GM18505 (cell line): Measurements from ENCODE around the gene THSD4.

Experiments used
- ATAC-seq: cut with Tn5 transposase; IDR thresholded peaks from one replicate; pipeline ENCODE4 v1.9.1; 2021; ENCODE audit not compliant: unreplicated experiment
- POLR2A ChIP-seq: IDR thresholded peaks from 4 replicates; pipeline ENCODE4 v1.6.1; 2011; ENCODE audit warnings: borderline replicate concordance; ENCODE audit not compliant: insufficient read depth, insufficient read length; ENCODE audit errors: extremely low read depth

THSD4 gene

DNA sequence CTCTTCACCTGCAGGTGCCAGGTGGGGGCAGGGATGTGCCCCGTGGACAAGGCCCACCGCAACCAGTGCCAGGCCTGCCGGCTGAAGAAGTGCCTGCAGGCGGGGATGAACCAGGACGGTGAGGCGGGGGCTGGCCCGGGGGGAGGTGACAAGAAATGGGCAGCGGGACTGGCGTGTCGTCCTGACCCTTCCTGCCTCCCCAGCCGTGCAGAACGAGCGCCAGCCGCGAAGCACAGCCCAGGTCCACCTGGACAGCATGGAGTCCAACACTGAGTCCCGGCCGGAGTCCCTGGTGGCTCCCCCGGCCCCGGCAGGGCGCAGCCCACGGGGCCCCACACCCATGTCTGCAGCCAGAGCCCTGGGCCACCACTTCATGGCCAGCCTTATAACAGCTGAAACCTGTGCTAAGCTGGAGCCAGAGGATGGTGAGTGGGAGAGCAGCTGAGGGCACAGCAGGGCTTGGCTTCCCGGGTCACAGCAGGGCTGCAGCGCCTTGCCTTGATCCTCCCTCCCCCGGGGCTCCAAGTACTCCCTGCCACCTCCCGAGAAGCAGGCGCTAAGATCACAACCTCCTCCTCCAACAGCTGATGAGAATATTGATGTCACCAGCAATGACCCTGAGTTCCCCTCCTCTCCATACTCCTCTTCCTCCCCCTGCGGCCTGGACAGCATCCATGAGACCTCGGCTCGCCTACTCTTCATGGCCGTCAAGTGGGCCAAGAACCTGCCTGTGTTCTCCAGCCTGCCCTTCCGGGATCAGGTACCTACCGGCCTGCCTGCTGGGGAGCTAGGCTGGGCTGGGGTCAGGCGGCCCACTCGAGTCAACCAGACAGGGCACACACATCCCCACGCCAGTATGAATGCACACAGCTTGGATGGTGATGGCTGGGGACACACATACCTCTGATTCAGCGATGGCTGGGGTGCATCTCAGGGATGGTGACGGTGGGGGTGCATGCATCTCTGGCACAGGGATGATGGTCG is 696.8 kb downstream of the THSD4 start:
- TF ChIP-seq POLR2A = no peak
- no peak for ATAC-seq

DNA sequence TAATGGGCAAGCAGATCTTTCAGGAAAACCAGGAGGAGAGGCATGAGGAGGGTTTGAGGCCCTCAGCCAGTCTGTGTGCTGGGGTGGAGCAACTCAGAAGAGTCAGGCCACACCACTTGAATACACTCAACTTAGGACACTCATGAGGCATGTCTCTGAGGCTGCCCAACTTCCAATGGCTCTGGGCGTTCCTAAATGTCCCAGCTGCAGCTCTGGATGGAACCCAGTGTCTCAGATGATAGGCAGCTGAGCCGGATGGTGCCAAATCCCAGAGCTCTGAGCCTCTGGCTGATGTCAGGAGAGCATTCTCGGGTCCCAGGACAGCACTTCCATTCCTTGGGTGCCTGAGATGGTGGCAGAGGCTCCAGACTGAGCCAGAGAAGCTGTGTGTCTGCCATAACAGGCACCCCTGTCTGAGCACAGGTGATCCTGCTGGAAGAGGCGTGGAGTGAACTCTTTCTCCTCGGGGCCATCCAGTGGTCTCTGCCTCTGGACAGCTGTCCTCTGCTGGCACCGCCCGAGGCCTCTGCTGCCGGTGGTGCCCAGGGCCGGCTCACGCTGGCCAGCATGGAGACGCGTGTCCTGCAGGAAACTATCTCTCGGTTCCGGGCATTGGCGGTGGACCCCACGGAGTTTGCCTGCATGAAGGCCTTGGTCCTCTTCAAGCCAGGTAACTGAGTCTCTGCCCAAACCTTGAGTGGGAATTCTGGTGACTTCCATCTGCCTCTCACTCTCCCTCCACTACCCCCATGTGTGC is 697.9 kb downstream of the THSD4 start:
- no peak for TF ChIP-seq POLR2A
- no peak for ATAC-seq

DNA sequence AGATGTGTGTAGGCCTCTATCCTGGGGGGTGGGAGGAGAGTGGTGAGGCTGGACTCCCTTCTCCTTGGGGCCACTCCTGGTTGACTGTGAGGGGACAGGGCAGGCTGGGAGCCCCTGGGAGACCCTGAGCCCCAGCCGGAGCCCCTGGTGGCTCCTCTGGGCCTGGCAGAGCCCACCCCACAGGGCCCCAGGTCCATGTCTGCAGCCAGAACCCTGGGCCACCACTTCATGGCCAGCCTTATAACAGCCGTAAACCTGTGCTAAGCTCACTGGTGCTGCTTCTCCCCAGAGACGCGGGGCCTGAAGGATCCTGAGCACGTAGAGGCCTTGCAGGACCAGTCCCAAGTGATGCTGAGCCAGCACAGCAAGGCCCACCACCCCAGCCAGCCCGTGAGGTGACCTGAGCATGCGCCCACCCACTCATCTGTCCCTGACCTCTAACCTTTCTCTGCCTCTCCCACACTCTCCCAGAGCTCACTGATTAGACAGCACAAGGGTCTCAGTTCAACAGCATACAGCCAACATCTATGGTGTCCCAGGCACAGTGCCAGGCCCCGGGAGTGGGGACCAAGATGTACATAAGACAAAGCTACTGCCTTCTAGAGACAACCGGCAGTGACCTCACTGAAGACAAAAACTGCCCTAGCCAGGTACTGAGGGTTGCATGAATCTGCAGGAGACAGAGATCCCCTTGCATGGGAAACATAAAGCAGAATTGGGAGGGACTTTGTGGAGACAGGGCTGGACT is 698.6 kb downstream of the THSD4 start:
- no peak for TF ChIP-seq POLR2A
- ATAC-seq = no peak

DNA sequence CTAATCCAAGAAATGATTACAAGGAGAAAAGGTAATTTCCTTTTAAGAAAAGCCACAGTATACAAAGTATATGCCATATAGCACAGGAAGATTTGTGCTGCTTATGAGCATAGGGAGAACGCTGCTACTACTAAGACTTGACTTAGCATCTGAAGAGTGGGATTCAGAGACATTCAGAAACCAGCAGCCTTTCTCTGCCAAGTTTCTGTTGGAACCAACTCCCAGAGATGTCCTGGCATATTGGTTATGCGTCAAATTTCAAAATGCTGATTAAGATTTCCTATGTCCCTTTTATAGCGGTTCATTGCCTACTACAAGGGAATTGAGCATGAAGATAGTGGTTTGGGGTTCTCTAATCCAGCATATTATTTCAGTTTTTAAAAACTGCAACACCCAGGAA is 700.0 kb downstream of the THSD4 start:
- no peak for ATAC-seq
- no peak for TF ChIP-seq POLR2A

DNA sequence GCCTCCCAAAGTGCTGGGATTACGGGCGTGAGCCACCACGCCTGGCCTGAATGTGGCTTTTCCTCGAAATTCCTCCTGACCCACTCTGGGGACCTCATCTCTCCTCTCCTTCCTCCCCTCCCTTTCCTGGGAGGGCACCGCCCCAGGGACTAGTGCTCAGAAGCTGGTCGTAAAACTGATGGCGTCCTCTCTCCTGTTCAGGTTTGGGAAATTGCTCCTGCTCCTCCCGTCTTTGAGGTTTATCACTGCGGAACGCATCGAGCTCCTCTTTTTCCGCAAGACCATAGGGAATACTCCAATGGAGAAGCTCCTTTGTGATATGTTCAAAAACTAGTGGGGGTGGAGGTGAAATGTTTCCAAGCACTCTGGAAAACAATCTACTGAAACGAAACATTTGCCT is 702.1 kb downstream of the THSD4 start:
- no peak for TF ChIP-seq POLR2A
- no peak for ATAC-seq

DNA sequence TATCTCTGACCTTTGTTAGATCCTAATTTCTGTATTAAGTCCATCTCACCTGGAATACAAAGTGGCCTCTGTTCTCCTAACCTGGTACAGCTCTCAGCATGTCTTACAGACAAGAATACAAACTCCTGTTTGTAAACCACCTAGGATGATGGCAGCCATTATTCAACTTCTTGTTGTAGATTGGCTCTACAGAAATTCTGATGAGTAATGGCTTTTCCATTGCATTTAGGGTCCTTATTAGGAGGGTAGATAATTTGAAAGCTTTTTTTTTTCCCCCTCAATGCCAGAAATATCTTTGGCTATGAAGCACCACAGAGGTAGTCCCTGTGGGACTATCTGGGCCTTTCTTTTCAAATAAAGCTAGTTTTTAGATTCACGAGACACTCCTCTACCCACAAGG is 704.9 kb downstream of the THSD4 start:
- ATAC-seq = no peak
- no peak for TF ChIP-seq POLR2A

DNA sequence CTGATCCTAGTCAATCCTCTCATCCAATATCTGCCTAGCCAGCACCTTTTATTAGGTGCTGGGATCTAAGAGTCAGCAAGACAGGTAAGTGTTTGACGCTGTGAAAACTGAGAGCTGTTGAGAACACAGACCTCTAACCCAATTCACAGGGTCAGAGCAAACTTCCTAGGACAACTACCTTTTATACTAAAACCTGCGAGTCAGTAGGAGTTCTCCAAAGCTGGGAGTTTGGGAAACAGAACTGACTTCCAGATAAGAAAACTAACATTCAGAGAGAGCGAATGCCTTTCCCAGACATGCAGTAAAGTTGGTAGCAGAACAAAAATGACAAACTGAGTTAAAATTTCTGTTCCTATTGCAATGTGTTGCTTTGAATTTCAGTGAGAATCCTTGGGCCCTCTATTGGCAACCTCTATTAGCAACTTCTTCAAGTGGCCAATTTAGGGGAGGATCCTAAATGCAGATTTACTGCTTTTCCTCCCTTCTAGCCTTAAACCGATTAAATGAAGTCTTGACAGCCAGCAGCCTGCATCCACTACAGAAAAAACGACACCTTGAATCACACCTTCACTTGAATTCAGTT is 706.4 kb downstream of the THSD4 start:
- no peak for ATAC-seq
- TF ChIP-seq POLR2A = no peak

DNA sequence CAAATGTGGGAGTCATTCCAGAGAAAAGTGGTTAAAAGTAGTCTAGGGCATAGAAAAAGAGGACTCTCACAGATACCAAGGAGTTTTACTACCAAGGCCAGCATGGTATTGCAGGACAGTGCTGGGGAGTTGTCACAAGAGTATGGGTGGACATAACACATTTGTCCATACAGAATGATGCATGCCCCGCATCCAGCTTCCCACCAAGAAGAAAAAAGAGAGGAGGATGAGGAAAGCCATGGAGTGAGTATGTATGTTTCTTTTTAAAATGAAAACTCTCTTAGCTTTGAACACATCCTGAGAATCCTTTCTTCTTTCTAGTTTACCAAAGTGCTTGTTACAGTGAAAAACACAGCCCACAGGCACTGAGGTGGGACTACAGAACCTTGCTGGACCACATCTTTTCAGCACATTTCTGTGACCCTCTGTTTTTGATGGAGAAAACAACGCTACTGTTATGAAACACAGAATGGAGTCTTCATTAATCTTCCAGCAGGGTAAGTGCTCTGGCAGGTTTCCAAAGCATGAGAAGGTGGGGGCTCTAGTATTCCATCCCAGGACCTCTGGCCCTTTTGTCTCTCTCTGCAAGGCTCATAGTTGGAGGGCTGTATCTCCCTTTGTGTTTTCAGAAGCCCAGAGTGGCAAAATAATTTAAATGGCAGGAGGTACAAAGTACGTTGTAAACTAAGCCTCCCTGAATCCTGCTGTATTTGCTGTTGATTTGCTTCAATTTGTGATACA is 707.8 kb downstream of the THSD4 start:
- no peak for ATAC-seq
- no peak for TF ChIP-seq POLR2A

DNA sequence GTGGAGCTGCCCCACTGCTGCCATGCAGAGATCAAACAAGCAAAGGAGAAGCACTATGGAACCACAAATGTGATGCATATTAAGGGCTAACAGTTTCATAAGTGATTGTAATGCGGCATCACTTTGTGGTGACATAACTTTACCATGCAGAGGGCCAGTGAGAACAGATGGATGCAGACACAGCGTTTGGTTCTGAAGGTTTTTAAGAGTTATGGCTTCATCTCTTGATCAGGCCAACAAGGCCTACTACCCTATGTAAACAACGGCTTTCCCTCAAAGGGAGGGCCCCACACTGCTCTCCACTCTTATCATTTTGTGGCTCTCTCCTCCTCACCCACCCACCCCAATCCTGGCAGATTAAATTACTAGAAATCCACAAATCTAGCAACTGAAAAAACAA is 708.5 kb downstream of the THSD4 start:
- ATAC-seq = no peak
- TF ChIP-seq POLR2A = no peak

DNA sequence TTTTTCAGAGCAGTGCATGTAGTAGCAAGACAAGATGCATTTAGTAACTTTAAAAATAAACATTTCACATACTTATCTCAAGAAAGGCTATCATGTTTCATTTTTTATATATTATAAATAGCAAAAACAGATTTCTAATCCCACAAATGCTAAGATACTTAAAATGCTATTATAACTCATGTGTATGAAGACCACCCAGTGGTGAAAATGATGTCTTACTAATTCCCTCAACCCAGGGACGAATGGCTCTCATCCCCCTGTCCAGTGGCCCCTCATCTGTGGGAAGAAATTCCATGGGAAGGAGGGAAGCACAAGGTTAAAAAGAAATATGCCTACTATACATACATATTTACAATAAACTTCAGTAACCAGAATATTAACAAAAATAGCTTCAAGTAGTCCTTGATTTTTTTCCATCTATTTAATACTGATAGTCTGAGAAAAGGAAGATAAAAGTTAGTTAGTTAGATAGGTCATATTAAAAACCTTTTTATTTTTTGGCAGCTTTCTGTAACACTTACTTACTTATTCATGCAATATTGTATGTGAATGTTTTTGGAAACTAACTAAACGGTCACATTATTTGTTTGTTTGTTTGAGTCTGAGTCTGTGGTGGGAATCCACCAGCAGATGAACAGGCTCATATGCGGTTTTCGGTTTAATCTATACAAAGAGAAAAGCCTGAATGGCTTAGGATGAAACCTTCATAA is 709.9 kb downstream of the THSD4 start:
- no peak for TF ChIP-seq POLR2A
- ATAC-seq = no peak

DNA sequence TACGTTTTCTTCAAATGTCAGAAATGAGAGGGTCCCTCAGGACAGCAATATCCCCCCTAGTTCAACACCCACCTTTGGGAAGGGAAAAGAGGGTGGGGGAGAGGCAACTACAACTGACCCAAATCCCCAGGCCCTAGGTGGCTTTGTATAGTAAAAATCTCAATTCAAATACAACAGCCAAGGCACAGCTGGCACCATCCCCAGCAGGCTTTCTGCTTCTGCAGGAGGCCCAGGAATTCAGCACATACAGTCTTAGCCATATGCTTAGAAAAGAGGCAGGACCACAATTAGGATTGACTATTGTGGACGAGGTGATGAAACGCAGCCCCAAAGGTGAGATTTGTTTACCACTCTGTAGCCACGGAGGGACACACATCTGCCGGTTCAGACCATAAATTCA is 710.9 kb downstream of the THSD4 start:
- no peak for ATAC-seq

DNA sequence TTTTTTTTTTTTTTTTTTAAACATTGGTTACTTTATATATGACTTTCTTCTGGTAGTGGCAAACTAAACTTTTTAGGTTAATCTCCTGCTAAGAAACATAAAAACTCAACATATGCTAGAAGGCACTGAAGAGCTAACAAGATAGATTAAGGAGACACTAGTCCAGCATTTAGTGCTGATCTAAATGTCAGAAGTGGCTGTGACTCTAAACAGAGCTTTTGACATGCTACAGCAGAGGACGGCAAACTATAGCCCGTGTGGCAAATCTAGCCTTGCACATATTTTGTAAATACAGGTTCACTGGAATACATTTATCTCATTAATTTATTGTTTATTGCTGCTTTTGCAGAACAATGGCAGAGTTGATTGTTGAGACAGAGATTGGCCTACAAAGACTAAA is 715.7 kb downstream of the THSD4 start:
- no peak for TF ChIP-seq POLR2A
- ATAC-seq = no peak

More for the DNA sequence above, 710.9 kb downstream of the THSD4 start:
- TF ChIP-seq POLR2A = no peak
